Endothelial cell of umbilical vein (primary cell): ENCODE data around the gene NCOA5. TPM values are rescaled to one million over a fixed set of nuclear protein-coding genes. Genes with fewer than 3 reads are reported as not detected.

ENCODE experiments used
- BruUV-seq: library from RNA; stranded (reverse); fragments of 400-500 nt; replicated peaks from 2 replicates; lab custom pipeline; 2021; lab: Mats Ljungman, UMichigan
- CTCF ChIA-PET: fragments of 300-600, 350-600 bp; sonication (Branson Sonifier 250); formaldehyde crosslinking; loops from one replicate; lab custom pipeline; 2021; ENCODE audit warnings: antibody characterized with exemption, inconsistent platforms; lab: Charles Lee
- POLR2A ChIA-PET: fragments of 300-600, 350-600 bp; sonication (Branson Sonifier 250); formaldehyde crosslinking; loops from one replicate; lab custom pipeline; 2021; ENCODE audit warnings: antibody characterized with exemption, inconsistent platforms; lab: Charles Lee
- DNase-seq: peaks from one replicate; pipeline ENCODE4 v3.0.0-alpha.2; 2011; ENCODE audit warnings: low read depth, low spot score
- FAIRE-seq: peaks from 2 replicates; lab custom pipeline; 2011; peaks lifted over from hg19 to GRCh38; lab: Jason Lieb, UNC
- H2AFZ ChIP-seq: 2 replicates; pipeline ENCODE4 v1.6.0; 2012; ENCODE audit warnings: low read depth, low read length, control low read depth, inconsistent platforms
- H3K27ac ChIP-seq: 2 replicates; pipeline ENCODE4 v1.5.1; 2011; ENCODE audit warnings: low read depth, mild to moderate bottlenecking, control low read depth, low read length, moderate library complexity; ENCODE audit not compliant: insufficient read depth
- H3K27me3 ChIP-seq, 2 experiments: 2 replicates each; pipeline versions ENCODE4 v1.6.0 to v1.6.1; 2011; ENCODE audit warnings: low read length in 2 of 2, mixed read lengths in 1 of 2; ENCODE audit not compliant: control insufficient read depth in 2 of 2, insufficient read depth in 2 of 2
- H3K36me3 ChIP-seq, 2 experiments: 2 replicates in 1 of 2; 3 replicates in 1 of 2; pipeline ENCODE4 v1.5.1; 2011; ENCODE audit warnings: low read length in 2 of 2, mild to moderate bottlenecking in 1 of 2, moderate library complexity in 1 of 2; ENCODE audit not compliant: control insufficient read depth in 2 of 2, insufficient read depth in 2 of 2; ENCODE audit errors: extremely low read depth in 1 of 2
- H3K4me1 ChIP-seq: 3 replicates; pipeline ENCODE4 v1.5.1; 2011; ENCODE audit warnings: mild to moderate bottlenecking, low read length; ENCODE audit not compliant: control insufficient read depth, insufficient read depth; ENCODE audit errors: extremely low read depth
- H3K4me2 ChIP-seq: 2 replicates; pipeline ENCODE4 v1.6.1; 2011; ENCODE audit warnings: low read length, control low read depth, mixed read lengths; ENCODE audit not compliant: insufficient read depth
- H3K4me3 ChIP-seq, 3 experiments: fragments of 200-600 bp in 1 of 3; sonication (generic), shearing (Covaris generic) in 1 of 3; replicated peaks in 1 of 3; 2 replicates each; pipeline ENCODE4 v1.5.1; 2011 to 2016; ENCODE audit warnings: control low read depth in 3 of 3, low read length in 3 of 3, mild to moderate bottlenecking in 2 of 3, inconsistent platforms in 1 of 3, low read depth in 1 of 3, moderate library complexity in 1 of 3; ENCODE audit not compliant: insufficient read depth in 1 of 3
- H3K79me2 ChIP-seq: 2 replicates; pipeline ENCODE4 v1.6.0; 2012; ENCODE audit warnings: low read length, inconsistent platforms; ENCODE audit not compliant: control insufficient read depth, insufficient read depth
- H3K9ac ChIP-seq: replicated peaks from 2 replicates; pipeline ENCODE3; 2011; ENCODE audit warnings: low read length, control low read depth; ENCODE audit not compliant: insufficient read depth; ENCODE audit errors: extremely low read depth
- H3K9me1 ChIP-seq: replicated peaks from 3 replicates; pipeline ENCODE4 v1.6.0; 2011; ENCODE audit warnings: mild to moderate bottlenecking, low read length; ENCODE audit not compliant: control insufficient read depth, insufficient read depth; ENCODE audit errors: extremely low read depth
- H3K9me3 ChIP-seq: replicated peaks from 2 replicates; pipeline ENCODE4 v1.5.1; 2012; ENCODE audit warnings: low read length, inconsistent platforms; ENCODE audit not compliant: control insufficient read depth, insufficient read depth
- H4K20me1 ChIP-seq: replicated peaks from 2 replicates; pipeline ENCODE3; 2011; ENCODE audit warnings: mild to moderate bottlenecking, low read length; ENCODE audit not compliant: control insufficient read depth, insufficient read depth; ENCODE audit errors: extremely low read depth
- EZH2 ChIP-seq: IDR thresholded peaks from 2 replicates; pipeline ENCODE4 v1.6.1; 2012; ENCODE audit warnings: borderline replicate concordance, low read depth, mild to moderate bottlenecking, moderate library complexity, low read length, inconsistent platforms; ENCODE audit not compliant: severe bottlenecking
- FOS ChIP-seq: IDR thresholded peaks from 2 replicates; pipeline ENCODE4 v1.6.1; 2011; ENCODE audit warnings: mild to moderate bottlenecking, low read length, moderate library complexity, borderline replicate concordance; ENCODE audit not compliant: insufficient read depth
- GATA2 ChIP-seq: IDR thresholded peaks from 2 replicates; pipeline ENCODE4 v1.7.0; 2011; ENCODE audit warnings: low read depth, mild to moderate bottlenecking, moderate library complexity, mixed read lengths, low read length; ENCODE audit not compliant: insufficient read length, insufficient read depth
- JUN ChIP-seq: IDR thresholded peaks from 2 replicates; pipeline ENCODE4 v1.6.1; 2011; ENCODE audit warnings: borderline replicate concordance, low read depth; ENCODE audit not compliant: insufficient read length, insufficient read depth
- MYC ChIP-seq: IDR thresholded peaks from one replicate; pipeline ENCODE4 v1.6.1; 2011; ENCODE audit warnings: mild to moderate bottlenecking, low read depth, low read length
- POLR2A ChIP-seq: IDR thresholded peaks from 2 replicates; pipeline ENCODE4 v1.6.1; 2012; ENCODE audit warnings: low read depth, mild to moderate bottlenecking, control low read depth, low read length
- POLR2AphosphoS5 ChIP-seq: IDR thresholded peaks from 2 replicates; pipeline ENCODE4 v1.6.1; 2012; ENCODE audit warnings: low read depth, mild to moderate bottlenecking, control low read depth, low read length, moderate library complexity; ENCODE audit not compliant: insufficient read depth
- dilution Hi-C: fragments of 300-500 bp; cut with MboI; formaldehyde crosslinking; loops from one replicate; pipeline ENCODE4 v1.15.0; 2019; ENCODE audit warnings: low sequenced_read_pairs; ENCODE audit not compliant: extremely low pct_ligation_motif_present
- intact Hi-C: fragments of 100-400 bp; cut with micrococcal nuclease; formaldehyde crosslinking; loops from one replicate; pipeline ENCODE4 v1.10.0; 2022
- polyA plus RNA-seq, 4 experiments: library from polyadenylated mRNA; depleted of rRNA in 3 of 4; stranded (reverse) in 3 of 4; unstranded in 1 of 4; fragments of >200 nt; gene quantifications; 2 replicates each; pipeline versions ENCODE4 v1.2.1 to v1.2.3, GENCODE V29; 2011 to 2012; ENCODE audit warnings: missing spikeins in 1 of 4
- total RNA-seq: library from RNA; stranded (reverse); gene quantifications from 2 replicates; pipeline ENCODE4 v1.2.3, GENCODE V29; 2021
- TF ChIP-seq, protein P1 (sequence below): IDR thresholded peaks from 2 replicates; pipeline ENCODE4 v1.6.1; 2011; ENCODE audit not compliant: insufficient read depth, insufficient read length
- TF ChIP-seq, protein P2 (sequence below), 2 donors: IDR thresholded peaks; 1 replicate in 1 of 2; 2 replicates in 1 of 2; pipeline ENCODE4 v1.5.1; 2011; ENCODE audit warnings: low read length in 2 of 2, mild to moderate bottlenecking in 2 of 2, moderate library complexity in 2 of 2, control low read depth in 1 of 2, inconsistent platforms in 1 of 2, low read depth in 1 of 2; ENCODE audit not compliant: insufficient read depth in 1 of 2; ENCODE audit errors: extremely low read depth in 1 of 2

Gene NCOA5
- total and polyA plus RNA-seq, 2 donors (not counting 3 experiments of a cell fraction or from before 2014, with no cell fraction given) = 32.0 to 39.5 TPM

DNA sequence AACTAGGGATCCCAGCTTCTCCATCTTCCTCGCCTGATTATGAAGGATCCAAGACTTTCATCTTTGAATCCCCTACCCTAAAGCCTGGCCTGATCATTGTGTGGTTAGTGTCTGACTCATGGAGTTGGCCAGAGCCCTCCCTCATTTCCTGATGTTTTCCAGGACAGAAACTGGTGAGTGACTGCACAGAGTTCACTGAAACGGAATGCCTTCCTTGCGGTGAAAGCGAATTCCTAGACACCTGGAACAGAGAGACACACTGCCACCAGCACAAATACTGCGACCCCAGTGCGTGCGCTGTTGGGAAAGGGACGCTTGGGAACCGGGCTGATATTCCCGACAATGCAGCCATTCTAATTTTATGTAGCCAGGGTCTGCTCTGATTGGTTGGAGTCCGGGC lies 32.3 kb upstream of the NCOA5 start:
- Histone ChIP-seq H4K20me1 (no peaks in the 10 kb centered on the region), H3K27me3 (no peaks in the 10 kb centered on the region), H3K4me1 (peaks cover 28% of the 10 kb centered on the region), H3K9me1 (no peaks in the 10 kb centered on the region), H3K36me3 (peaks cover 0 to 15% of the 10 kb centered on the region in 2 experiments), H3K79me2 (no peaks in the 10 kb centered on the region), H3K9me3 (no peaks in the 10 kb centered on the region), H2AFZ (no peak overlapping the region), H3K9ac (no peak overlapping the region), H3K4me2 (peak overlapping the region; percentile 50), H3K4me3 (no peak overlapping the region), H3K27ac (peak overlapping the region; percentile 18)
- dilution Hi-C loops (no loop called here), intact Hi-C loops (no loop called here)
- BruUV-seq = no TSS peak
- TF ChIP-seq, protein P1, sequence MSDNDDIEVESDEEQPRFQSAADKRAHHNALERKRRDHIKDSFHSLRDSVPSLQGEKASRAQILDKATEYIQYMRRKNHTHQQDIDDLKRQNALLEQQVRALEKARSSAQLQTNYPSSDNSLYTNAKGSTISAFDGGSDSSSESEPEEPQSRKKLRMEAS = no peak
- TF ChIP-seq JUN = peak; percentile 75
- peak; percentile 77 for TF ChIP-seq FOS
- peak; percentile 94 for FAIRE-seq
- peak; percentile 83 for DNase-seq
- CTCF ChIA-PET = no interaction called here
- POLR2A ChIA-PET = no interaction called here

DNA sequence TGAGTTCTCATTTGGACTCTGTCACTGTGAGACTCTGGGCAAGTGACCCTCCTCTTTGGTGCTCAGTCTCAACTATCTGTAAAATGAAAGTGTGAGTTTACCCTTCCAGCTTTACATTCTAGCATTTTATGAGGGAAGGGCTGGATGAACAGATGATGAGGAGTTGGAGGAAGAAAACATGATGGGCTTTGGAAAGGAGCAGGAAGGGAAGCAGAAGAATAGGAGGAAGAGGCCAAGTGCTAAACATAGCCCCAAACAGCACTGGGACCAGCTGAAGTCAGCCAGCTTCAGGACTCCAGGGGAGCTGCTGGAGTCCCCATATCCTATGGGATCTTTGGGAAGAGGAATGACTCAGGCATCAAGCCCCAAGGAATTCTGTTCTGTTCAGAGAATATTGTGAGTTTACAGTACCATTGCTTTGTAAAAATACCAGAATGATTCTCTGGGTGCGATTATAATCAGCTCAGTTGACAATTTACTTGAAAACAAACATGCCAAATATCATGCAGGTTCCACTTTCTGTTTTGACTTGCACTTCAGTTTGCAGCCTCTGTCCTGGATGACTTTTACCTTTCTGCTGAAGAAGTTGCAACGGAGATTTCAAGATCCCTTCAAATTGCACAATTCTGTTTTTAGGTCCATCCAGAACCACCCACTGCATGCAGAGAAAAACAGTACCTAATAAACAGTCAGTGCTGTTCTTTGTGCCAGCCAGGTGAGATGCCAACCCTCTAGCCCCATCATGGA lies 31.6 kb upstream of the NCOA5 start:
- dilution Hi-C loops = no loop called here
- H3K9me1 ChIP-seq = no peaks in the 10 kb centered on the region
- H3K9ac ChIP-seq = no peak overlapping the region
- H3K79me2 ChIP-seq = no peaks in the 10 kb centered on the region
- H3K36me3 ChIP-seq = peaks cover 0 to 12% of the 10 kb centered on the region in 2 experiments
- TF ChIP-seq POLR2AphosphoS5 (no peak), JUN (no peak), POLR2A (no peak), GATA2 (no peak), EZH2 (no peak), MYC (no peak), FOS (no peak)
- TF ChIP-seq, protein P1 = no peak
- TF ChIP-seq, protein P2, sequence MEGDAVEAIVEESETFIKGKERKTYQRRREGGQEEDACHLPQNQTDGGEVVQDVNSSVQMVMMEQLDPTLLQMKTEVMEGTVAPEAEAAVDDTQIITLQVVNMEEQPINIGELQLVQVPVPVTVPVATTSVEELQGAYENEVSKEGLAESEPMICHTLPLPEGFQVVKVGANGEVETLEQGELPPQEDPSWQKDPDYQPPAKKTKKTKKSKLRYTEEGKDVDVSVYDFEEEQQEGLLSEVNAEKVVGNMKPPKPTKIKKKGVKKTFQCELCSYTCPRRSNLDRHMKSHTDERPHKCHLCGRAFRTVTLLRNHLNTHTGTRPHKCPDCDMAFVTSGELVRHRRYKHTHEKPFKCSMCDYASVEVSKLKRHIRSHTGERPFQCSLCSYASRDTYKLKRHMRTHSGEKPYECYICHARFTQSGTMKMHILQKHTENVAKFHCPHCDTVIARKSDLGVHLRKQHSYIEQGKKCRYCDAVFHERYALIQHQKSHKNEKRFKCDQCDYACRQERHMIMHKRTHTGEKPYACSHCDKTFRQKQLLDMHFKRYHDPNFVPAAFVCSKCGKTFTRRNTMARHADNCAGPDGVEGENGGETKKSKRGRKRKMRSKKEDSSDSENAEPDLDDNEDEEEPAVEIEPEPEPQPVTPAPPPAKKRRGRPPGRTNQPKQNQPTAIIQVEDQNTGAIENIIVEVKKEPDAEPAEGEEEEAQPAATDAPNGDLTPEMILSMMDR (IDR thresholded peaks at IDR 0.05; ENCODE audit: extremely low read depth in 1 of 2, insufficient read depth in 1 of 2, low read depth in 1 of 2, low read length in 2 of 2) = no peak
- FAIRE-seq (peak; percentile 82), DNase-seq (peak; percentile 50)
- H3K4me1 ChIP-seq = peaks cover 28% of the 10 kb centered on the region
- H3K9me3 ChIP-seq = no peaks in the 10 kb centered on the region
- H3K27me3 ChIP-seq = no peaks in the 10 kb centered on the region
- ChIA-PET POLR2A (no interaction called here), CTCF (interaction anchor here (1.6 kb wide), 1 partner anchor 228 kb away, joined by 5 read pairs; no protein-coding TSS in a partner anchor)
- H2AFZ ChIP-seq = no peak overlapping the region
- H3K4me3 ChIP-seq = no peak overlapping the region
- no TSS peak for BruUV-seq
- peak overlapping the region; percentile 50 for H3K4me2 ChIP-seq
- peak overlapping the region; percentile 39 for H3K27ac ChIP-seq
- H4K20me1 ChIP-seq = no peaks in the 10 kb centered on the region
- intact Hi-C loops = no loop called here
